SJCRH30 (cell line): ENCODE results near the gene ZNF391. TPM values are rescaled to one million over a fixed set of nuclear protein-coding genes. Genes with fewer than 3 reads are reported as not detected.
"Not testable (repeated sequence)": the region's sequence is repeated elsewhere in the genome, so short reads cannot be mapped to it uniquely, and the experiment has no call there.

Experiments used
- DNase-seq, 2 experiments: peaks; one replicate each; pipeline ENCODE4 v3.0.0-alpha.2; 2015 to 2020
- H3K27ac ChIP-seq: fragments of 250-450 bp; sonication (Bioruptor Pico); 2 replicates; pipeline ENCODE4 v1.5.1; 2020; ENCODE audit warnings: mild to moderate bottlenecking, moderate library complexity
- H3K27me3 ChIP-seq: fragments of 250-450 bp; sonication (Bioruptor Pico); 2 replicates; pipeline ENCODE4 v1.5.1; 2020; ENCODE audit warnings: mild to moderate bottlenecking, moderate library complexity
- H3K36me3 ChIP-seq: fragments of 250-450 bp; sonication (Bioruptor Pico); 2 replicates; pipeline ENCODE4 v1.5.1; 2020; ENCODE audit warnings: mild to moderate bottlenecking, moderate library complexity
- H3K4me1 ChIP-seq: fragments of 250-450 bp; sonication (Bioruptor Pico); 2 replicates; pipeline ENCODE4 v1.5.1; 2020; ENCODE audit warnings: mild to moderate bottlenecking, moderate library complexity
- H3K4me3 ChIP-seq: fragments of 250-450 bp; sonication (Bioruptor Pico); 2 replicates; pipeline ENCODE4 v1.5.1; 2020; ENCODE audit warnings: mild to moderate bottlenecking, moderate library complexity
- H3K9me3 ChIP-seq: fragments of 250-450 bp; sonication (Bioruptor Pico); replicated peaks from 2 replicates; pipeline ENCODE4 v1.5.1; 2020; ENCODE audit warnings: mild to moderate bottlenecking, moderate library complexity
- total RNA-seq: library from RNA; depleted of rRNA; stranded (reverse); fragments of >200 nt; shearing (Covaris generic); gene quantifications from 2 replicates; pipeline ENCODE4 v1.2.3, GENCODE V29; 2014

ZNF391 gene
- total RNA-seq, 1 experiment from 2014 or later = 0.18 TPM

GRCh38 chr6:27400877-27401642 is 12.5 kb downstream of the ZNF391 start:
- Histone ChIP-seq H3K4me3 (no peak overlapping the region), H3K27me3 (no peaks in the 10 kb centered on the region), H3K27ac (no peak overlapping the region), H3K36me3 (no peaks in the 10 kb centered on the region), H3K9me3 (no peaks in the 10 kb centered on the region), H3K4me1 (no peaks in the 10 kb centered on the region)
- no peak for DNase-seq

DNA sequence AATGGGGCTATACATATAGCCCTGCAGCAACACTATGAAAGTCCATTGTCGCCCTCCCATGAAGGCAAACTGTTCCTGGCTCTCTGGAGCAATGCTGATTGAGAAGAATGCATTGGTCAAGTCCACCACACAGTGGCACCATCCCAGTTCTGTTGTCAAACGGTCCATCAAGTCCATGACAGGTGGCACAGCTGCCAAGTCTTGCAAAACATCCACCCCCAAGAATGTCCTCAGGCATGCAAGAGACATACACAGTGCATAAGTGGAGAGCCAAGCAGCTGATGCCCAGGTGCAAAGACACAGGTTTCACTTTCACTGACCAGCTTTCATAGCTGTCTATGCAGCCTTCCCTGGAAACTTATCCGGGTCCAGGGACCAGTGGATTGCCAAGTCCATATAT is 17.5 kb downstream of the ZNF391 start:
- Histone ChIP-seq H3K27me3 (no peaks in the 10 kb centered on the region), H3K36me3 (no peaks in the 10 kb centered on the region), H3K4me1 (no peaks in the 10 kb centered on the region), H3K4me3 (no peak overlapping the region), H3K27ac (no peak overlapping the region), H3K9me3 (no peaks in the 10 kb centered on the region)
- DNase-seq = no peak

DNA sequence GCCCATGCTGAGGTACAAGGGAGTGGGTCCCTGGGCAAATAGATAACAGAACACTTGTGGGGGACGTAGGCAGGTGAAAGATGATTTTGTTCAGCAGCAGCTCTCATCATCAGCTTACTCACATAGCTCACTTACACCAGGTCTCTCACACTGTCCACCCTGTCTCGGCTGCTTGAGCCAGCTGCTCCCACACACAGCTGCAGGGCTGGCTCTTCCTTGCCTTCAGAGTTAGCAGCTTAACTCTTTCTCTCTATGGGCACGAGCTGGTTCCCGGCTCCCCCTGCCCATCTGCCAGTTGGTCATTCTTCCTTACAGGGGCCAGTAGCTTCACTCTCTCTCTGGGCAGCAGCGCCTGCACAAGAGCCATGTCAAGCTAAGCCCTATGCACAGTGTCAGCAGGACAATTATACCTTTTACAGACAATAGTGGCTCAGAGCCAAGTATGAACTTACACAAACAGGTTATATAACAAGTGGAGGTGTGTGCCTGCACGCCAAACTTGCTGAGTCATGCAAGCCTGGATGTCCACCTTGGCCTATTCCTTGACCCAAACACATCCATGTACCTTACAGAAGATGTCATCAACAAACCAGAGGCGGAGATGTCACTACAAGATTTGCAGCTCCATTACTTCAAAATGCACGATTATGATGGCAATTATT is 18.7 kb downstream of the ZNF391 start:
- H3K36me3 ChIP-seq = no peaks in the 10 kb centered on the region
- H3K27me3 ChIP-seq = no peaks in the 10 kb centered on the region
- no peak overlapping the region for H3K4me3 ChIP-seq
- no peak overlapping the region for H3K27ac ChIP-seq
- no peaks in the 10 kb centered on the region for H3K9me3 ChIP-seq
- DNase-seq = no peak
- H3K4me1 ChIP-seq = no peaks in the 10 kb centered on the region

DNA sequence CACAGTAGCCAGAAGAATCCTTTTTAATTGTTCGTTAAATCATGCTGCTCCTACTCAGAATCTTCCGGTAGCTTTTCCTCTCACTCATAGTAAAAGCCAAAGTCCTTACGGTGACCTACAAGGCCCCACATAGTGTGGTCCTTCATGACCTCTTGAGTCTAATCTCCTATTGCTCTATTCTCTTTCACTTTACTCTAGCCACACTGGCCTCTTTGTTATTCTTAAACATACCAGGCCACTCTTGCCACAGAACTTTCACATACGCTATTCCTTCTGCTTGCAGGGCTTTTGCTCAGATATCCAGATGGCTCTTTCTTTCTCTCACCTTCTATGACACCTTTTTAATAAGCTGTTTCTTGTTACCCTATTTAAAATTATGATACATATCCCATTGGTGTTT is 25.7 kb downstream of the ZNF391 start:
- no peaks in the 10 kb centered on the region for H3K4me1 ChIP-seq
- H3K36me3 ChIP-seq = no peaks in the 10 kb centered on the region
- no peak overlapping the region for H3K27ac ChIP-seq
- DNase-seq = no peak
- H3K4me3 ChIP-seq = no peak overlapping the region
- H3K9me3 ChIP-seq = no peaks in the 10 kb centered on the region
- H3K27me3 ChIP-seq = no peaks in the 10 kb centered on the region

GRCh38 chr6:27414996-27415395 is 26.4 kb downstream of the ZNF391 start:
- DNase-seq = no peak
- Histone ChIP-seq H3K4me1 (no peaks in the 10 kb centered on the region), H3K27me3 (no peaks in the 10 kb centered on the region), H3K27ac (no peak overlapping the region), H3K9me3 (no peaks in the 10 kb centered on the region), H3K36me3 (no peaks in the 10 kb centered on the region), H3K4me3 (no peak overlapping the region)

DNA sequence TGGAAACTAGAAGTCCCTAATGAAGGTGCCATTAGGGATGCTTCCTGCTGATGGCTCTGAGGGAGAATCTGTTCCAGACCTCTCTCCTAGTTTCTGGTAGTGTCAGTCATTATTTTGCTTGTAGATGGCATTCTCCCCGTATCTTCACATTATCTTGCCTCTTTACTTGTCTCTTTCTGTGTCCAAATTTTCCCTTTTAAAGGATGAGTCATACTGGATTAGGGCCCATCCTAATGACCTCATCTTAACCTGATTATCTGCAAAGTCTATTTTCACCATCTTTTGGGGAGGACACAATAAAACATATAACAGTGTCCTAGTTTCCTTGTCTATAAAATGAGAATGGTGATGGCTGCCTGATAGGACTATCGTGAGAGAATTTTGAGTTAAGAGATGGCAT is 27.3 kb downstream of the ZNF391 start:
- Histone ChIP-seq H3K4me1 (no peaks in the 10 kb centered on the region), H3K27me3 (no peaks in the 10 kb centered on the region), H3K27ac (no peak overlapping the region), H3K4me3 (no peak overlapping the region), H3K36me3 (no peaks in the 10 kb centered on the region), H3K9me3 (no peaks in the 10 kb centered on the region)
- no peak for DNase-seq

GRCh38 chr6:27419363-27419762 is 30.8 kb downstream of the ZNF391 start:
- Histone ChIP-seq H3K27me3 (no peaks in the 10 kb centered on the region), H3K36me3 (no peaks in the 10 kb centered on the region), H3K4me3 (no peak overlapping the region), H3K27ac (no peak overlapping the region), H3K4me1 (no peaks in the 10 kb centered on the region), H3K9me3 (no peaks in the 10 kb centered on the region)
- DNase-seq = no peak

DNA sequence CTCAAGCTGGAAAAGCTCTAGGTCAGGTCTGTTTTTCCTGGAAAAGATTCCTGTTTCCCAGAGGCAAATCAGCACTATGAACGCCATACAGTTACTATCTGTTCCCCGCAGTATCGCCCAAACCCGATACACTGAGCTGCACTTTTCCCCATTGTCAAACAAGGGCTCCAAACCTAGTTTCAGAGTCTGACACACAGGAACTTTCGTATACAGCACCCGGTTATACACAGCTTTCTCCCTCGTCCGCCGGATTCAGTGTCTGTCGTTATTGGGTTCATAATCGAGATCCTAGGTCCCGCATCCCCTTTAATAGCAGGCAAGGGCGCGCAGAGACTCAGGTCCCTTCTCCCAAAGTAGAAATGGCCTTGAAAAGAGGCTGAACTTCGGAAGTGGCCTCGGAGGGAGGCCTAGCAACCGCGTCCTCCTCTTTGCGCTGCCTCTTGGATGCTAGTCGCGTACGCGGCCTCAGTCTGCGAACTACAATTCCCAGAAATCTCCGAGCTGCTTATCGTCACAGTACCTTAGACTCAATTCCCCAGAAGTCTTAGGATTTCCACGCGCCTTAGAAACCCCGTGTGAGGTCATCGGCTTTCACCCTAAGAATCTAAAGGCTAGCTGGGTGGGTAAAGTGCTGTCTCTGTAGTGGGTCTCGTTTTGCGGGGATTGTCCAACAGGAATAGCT is 34.2 kb downstream of the ZNF391 start:
- no peaks in the 10 kb centered on the region for H3K9me3 ChIP-seq
- H3K36me3 ChIP-seq = no peaks in the 10 kb centered on the region
- no peaks in the 10 kb centered on the region for H3K4me1 ChIP-seq
- no peak for DNase-seq
- no peaks in the 10 kb centered on the region for H3K27me3 ChIP-seq
- H3K4me3 ChIP-seq = no peak overlapping the region
- H3K27ac ChIP-seq = no peak overlapping the region

DNA sequence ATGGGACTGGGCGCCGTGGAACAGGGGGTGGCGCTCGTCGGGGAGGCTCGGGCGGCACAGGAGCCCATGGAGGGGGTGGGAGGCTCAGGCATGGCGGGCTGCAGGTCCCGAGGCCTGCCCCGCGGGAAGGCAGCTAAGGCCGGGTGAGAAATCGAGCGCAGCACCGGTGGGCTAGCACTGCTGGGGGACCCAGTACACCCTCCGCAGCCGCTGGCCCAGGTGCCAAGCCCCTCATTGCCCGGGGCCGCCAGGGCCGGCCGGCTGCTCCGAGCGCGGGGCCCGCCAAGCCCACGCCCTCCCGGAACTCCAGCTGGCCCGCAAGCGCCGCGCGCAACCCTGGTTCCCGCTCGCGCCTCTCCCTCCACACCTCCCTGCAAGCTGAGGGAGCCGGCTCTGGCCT is 36.3 kb downstream of the ZNF391 start:
- not testable (repeated sequence) for H3K27me3 ChIP-seq, DNase-seq, H3K9me3 ChIP-seq, H3K4me3 ChIP-seq, H3K36me3 ChIP-seq, H3K27ac ChIP-seq, H3K4me1 ChIP-seq

DNA sequence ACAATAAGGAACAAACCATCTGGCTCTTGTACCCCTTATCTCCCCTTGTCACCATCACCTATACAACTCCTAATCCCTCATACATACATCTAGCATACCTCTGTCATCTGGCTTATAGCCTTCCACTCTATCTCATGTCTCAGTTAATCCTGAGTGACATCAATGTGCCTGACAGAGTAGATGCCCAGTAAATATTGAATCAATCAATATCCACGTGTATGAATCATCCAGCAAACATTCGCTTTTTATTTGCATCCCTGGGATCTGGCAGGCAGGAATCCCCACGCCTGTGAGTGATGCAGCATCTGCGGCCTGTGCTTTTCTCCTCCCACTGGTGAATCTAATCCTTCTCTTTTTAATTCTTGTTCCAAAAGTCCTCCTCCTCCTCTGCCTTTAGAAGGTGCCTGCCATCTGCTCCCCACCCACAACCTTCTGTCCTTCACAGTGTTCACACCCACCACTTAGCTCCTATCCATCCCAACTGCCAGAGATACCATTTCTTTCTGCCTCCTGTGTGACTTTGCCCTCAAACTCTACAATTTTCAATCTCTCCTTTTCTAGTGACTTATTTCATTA is 37.6 kb downstream of the ZNF391 start:
- Histone ChIP-seq H3K9me3 (no peaks in the 10 kb centered on the region), H3K27ac (no peak overlapping the region), H3K27me3 (no peaks in the 10 kb centered on the region), H3K36me3 (no peaks in the 10 kb centered on the region), H3K4me3 (no peak overlapping the region), H3K4me1 (no peaks in the 10 kb centered on the region)
- no peak for DNase-seq

GRCh38 chr6:27428502-27428901 is 39.9 kb downstream of the ZNF391 start:
- no peaks in the 10 kb centered on the region for H3K36me3 ChIP-seq
- H3K4me1 ChIP-seq = no peaks in the 10 kb centered on the region
- H3K4me3 ChIP-seq = no peak overlapping the region
- DNase-seq = no peak
- no peak overlapping the region for H3K27ac ChIP-seq
- no peaks in the 10 kb centered on the region for H3K9me3 ChIP-seq
- H3K27me3 ChIP-seq = no peaks in the 10 kb centered on the region

DNA sequence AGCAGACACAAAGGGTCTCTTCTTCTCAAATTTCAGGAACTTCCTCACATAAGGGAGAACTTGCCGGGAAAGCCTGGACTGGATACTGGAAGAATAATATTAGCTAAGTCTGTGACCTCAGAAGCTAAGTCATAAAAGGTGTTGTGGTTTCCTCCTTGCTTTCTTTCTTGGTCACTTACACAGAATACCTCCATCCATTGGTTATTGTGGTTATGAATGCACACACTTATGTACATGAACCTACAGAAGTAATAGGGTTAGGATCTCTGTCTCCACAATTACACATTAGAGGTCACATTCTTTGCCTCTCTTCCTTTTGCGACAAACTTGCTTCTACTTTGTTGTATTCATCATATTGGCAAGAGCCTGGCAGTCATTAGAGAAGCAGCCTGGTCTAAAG is 40.4 kb downstream of the ZNF391 start:
- no peak overlapping the region for H3K4me3 ChIP-seq
- no peaks in the 10 kb centered on the region for H3K9me3 ChIP-seq

DNA sequence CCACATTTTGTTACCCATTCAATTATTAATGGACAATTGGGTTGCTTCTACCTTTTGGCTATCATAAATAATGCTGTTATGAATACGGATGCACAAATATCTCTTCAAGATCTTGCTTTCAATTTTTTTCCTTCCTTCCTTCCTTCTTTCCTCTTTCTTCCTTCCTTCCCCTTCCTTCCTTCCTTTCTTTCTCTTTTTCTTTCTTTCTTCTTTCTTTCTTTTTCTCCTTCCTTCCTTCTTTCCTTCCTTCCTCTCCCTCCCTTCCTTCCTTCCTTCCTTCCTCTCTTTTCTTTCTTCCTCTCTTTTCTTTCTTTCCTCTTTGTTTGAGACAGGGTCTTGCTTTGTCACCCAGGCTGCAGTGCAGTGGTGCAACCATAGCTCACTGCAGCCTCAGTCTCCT is 45.2 kb downstream of the ZNF391 start:
- no peak for DNase-seq
- H3K4me1 ChIP-seq = no peaks in the 10 kb centered on the region
- H3K27ac ChIP-seq = no peak overlapping the region
- no peaks in the 10 kb centered on the region for H3K36me3 ChIP-seq
- H3K9me3 ChIP-seq = no peaks in the 10 kb centered on the region
- H3K4me3 ChIP-seq = no peak overlapping the region
- no peaks in the 10 kb centered on the region for H3K27me3 ChIP-seq

More for the DNA sequence above, 40.4 kb downstream of the ZNF391 start:
- Histone ChIP-seq H3K27ac (no peak overlapping the region), H3K4me1 (no peaks in the 10 kb centered on the region), H3K27me3 (no peaks in the 10 kb centered on the region), H3K36me3 (no peaks in the 10 kb centered on the region)
- DNase-seq = no peak

- H3K9me3 ChIP-seq = no peaks in the 10 kb centered on the region
- no peak overlapping the region for H3K27ac ChIP-seq
- no peak overlapping the region for H3K4me3 ChIP-seq
- H3K27me3 ChIP-seq = no peaks in the 10 kb centered on the region
- H3K4me1 ChIP-seq = no peaks in the 10 kb centered on the region
- no peaks in the 10 kb centered on the region for H3K36me3 ChIP-seq
- DNase-seq = no peak
These were observed 50.8 kb downstream of the ZNF391 start for GRCh38 chr6:27439371-27439770.

DNA sequence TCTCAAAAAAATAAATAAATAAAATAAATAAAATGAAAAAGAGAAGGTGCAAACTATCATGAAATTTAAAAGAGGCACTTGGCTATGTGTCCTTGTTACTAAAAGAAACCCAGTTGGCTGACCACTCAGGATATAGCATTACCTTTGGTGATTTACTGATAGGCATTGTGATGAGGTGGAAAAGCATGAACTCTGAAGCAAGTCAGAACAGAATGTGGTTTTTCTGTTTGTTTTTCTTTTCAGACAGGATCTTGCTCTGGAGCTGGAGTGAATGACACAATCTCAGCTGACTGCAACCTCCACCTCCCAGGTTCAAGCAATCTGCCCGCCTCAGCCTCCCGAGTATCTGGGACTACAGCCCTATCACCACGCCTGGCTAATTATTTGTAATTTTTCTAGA is 52.4 kb downstream of the ZNF391 start:
- Histone ChIP-seq H3K27me3 (no peaks in the 10 kb centered on the region), H3K4me1 (no peaks in the 10 kb centered on the region), H3K4me3 (no peak overlapping the region), H3K36me3 (no peaks in the 10 kb centered on the region), H3K9me3 (no peaks in the 10 kb centered on the region), H3K27ac (no peak overlapping the region)
- no peak for DNase-seq
